Cardiac septum (tissue), 1 donor: ENCODE results near the gene OR10H5. TPM values are rescaled to one million over a fixed set of nuclear protein-coding genes. Genes with fewer than 3 reads are reported as not detected.
"Not testable (repeated sequence)": the region's sequence is repeated elsewhere in the genome, so short reads cannot be mapped to it uniquely, and the experiment has no call there.

Experiments used
- DNase-seq: peaks from one replicate; pipeline ENCODE4 v3.0.0-alpha.2; 2020; ENCODE audit warnings: low spot score
- intact Hi-C: fragments of 100-400 bp; cut with DNase I; formaldehyde crosslinking; loops from one replicate; pipeline ENCODE4 v1.14.0; 2022
- long read RNA-seq: library from polyadenylated mRNA; unstranded; transcript quantifications from one replicate; pipeline ENCODE4 v2.0.0, GENCODE V29; 2021
- total RNA-seq: library from RNA; stranded (reverse); fragmentation: NEBNext Ultra II Directional; extraction: Animal tissue kit (Norgen Biotek cat#: 25700); gene quantifications from one replicate; pipeline ENCODE4 v1.2.1, GENCODE V29; 2021
- donor health status: DM: no; HTN: no; CAD: no.

Gene OR10H5
- total RNA-seq: not detected
- long read RNA-seq: 0 reads

- DNase-seq: no peak
- intact Hi-C loops: no loop called here
Observed at GRCh38 chr19:15787611-15788155, at the start of gene OR10H5. OR10H5 (plus strand) TSS chr19:15787661; CDS start chr19:15794049, 6,388 bp downstream.

- intact Hi-C loops: no loop called here
Observed at GRCh38 chr19:15737722-15738121, 49.7 kb upstream of the OR10H5 start, which contains the start of gene OR10H3. OR10H3 (plus strand) TSS chr19:15737985; CDS start chr19:15741393, 3,408 bp downstream.

GRCh38 chr19:15740785-15741184, 46.7 kb upstream of the OR10H5 start:
- DNase-seq: no peak
- intact Hi-C loops: no loop called here

More at GRCh38 chr19:15737722-15738121, 49.7 kb upstream of the OR10H5 start, which contains the start of gene OR10H3:
- no peak for DNase-seq

- no peak for DNase-seq
- intact Hi-C loops: no loop called here
Observed at GRCh38 chr19:15748239-15748638, 39.2 kb upstream of the OR10H5 start.

- DNase-seq: no peak
- intact Hi-C loops: no loop called here
Observed at GRCh38 chr19:15758379-15758778, 29.1 kb upstream of the OR10H5 start.

- intact Hi-C loops: no loop called here
- no peak for DNase-seq
Observed at GRCh38 chr19:15759962-15760565, 27.4 kb upstream of the OR10H5 start.

GRCh38 chr19:15769586-15769985, 17.9 kb upstream of the OR10H5 start:
- DNase-seq: no peak
- intact Hi-C loops: no loop called here

GRCh38 chr19:15774159-15774558, 13.3 kb upstream of the OR10H5 start:
- DNase-seq, intact Hi-C loops: not testable (repeated sequence)

- intact Hi-C loops: no loop called here
- no peak for DNase-seq
Observed at GRCh38 chr19:15775249-15775648, 12.2 kb upstream of the OR10H5 start.

- intact Hi-C loops: no loop called here
- DNase-seq: no peak
Observed at GRCh38 chr19:15776264-15776663, 11.2 kb upstream of the OR10H5 start.

GRCh38 chr19:15776991-15777970, 10.2 kb upstream of the OR10H5 start:
- no peak for DNase-seq
- intact Hi-C loops: no loop called here

GRCh38 chr19:15779756-15780476, 7.5 kb upstream of the OR10H5 start:
- intact Hi-C loops: no loop called here
- peak; percentile 81 for DNase-seq

- intact Hi-C loops: no loop called here
- no peak for DNase-seq
Observed at GRCh38 chr19:15780610-15781418, 6.6 kb upstream of the OR10H5 start.

GRCh38 chr19:15781661-15782060, 5.8 kb upstream of the OR10H5 start:
- intact Hi-C loops: no loop called here
- no peak for DNase-seq

GRCh38 chr19:15782211-15782610, 5.2 kb upstream of the OR10H5 start:
- no peak for DNase-seq
- intact Hi-C loops: no loop called here

- intact Hi-C loops, DNase-seq: not testable (repeated sequence)
Observed at GRCh38 chr19:15782896-15783295, 4.6 kb upstream of the OR10H5 start.

- DNase-seq: no peak
- intact Hi-C loops: no loop called here
Observed at GRCh38 chr19:15788594-15789270, 1.3 kb downstream of the OR10H5 start.

GRCh38 chr19:15790096-15790495, 2.6 kb downstream of the OR10H5 start:
- DNase-seq: no peak
- intact Hi-C loops: no loop called here
